Activated naive CD4-positive, alpha-beta T cell treated with anti-CD3 and anti-CD28 coated beads for 36 hours (primary cell): ENCODE results near the gene RAB21. TPM values are rescaled to one million over a fixed set of nuclear protein-coding genes. Genes with fewer than 3 reads are reported as not detected.

Source experiments
- CTCF ChIA-PET: fragments of 350-600 bp; sonication (Branson Sonifier 250); formaldehyde crosslinking; loops from one replicate; lab custom pipeline; 2021; ENCODE audit warnings: antibody characterized with exemption; lab: Charles Lee
- DNase-seq: peaks from one replicate; pipeline ENCODE4 v3.0.0-alpha.2; 2020
- H3K27ac Mint-ChIP-seq: one replicate; pipeline ENCODE4 v1.8.0; 2021; ENCODE audit warnings: mild to moderate bottlenecking, mixed read lengths
- H3K27me3 Mint-ChIP-seq: one replicate; pipeline ENCODE4 v1.8.0; 2021; ENCODE audit warnings: low read depth, mixed read lengths
- H3K36me3 Mint-ChIP-seq: one replicate; pipeline ENCODE4 v1.8.0; 2021; ENCODE audit warnings: low read depth, mixed read lengths
- H3K4me1 Mint-ChIP-seq: one replicate; pipeline ENCODE4 v1.8.0; 2021; ENCODE audit warnings: low read depth, mixed read lengths
- H3K4me3 Mint-ChIP-seq: one replicate; pipeline ENCODE4 v1.8.0; 2021; ENCODE audit warnings: mild to moderate bottlenecking, moderate library complexity, mixed read lengths
- H3K9me3 Mint-ChIP-seq: one replicate; pipeline ENCODE4 v1.8.0; 2021; ENCODE audit warnings: mixed read lengths
- intact Hi-C: fragments of 100-400 bp; cut with micrococcal nuclease; formaldehyde crosslinking; loops from one replicate; pipeline ENCODE4 v1.15.1; 2023
- total RNA-seq, 2 experiments: library from RNA; stranded (reverse); gene quantifications; one replicate each; pipeline ENCODE4 v1.2.3, GENCODE V29; 2021

Gene RAB21
- total RNA-seq, 2 experiments from 2014 or later = 76.3 to 80.3 TPM

- no peak overlapping the region for H3K4me3 Mint-ChIP-seq
- no peaks in the 10 kb centered on the region for H3K9me3 Mint-ChIP-seq
- DNase-seq = no peak
- H3K36me3 Mint-ChIP-seq = no peaks in the 10 kb centered on the region
- intact Hi-C loops = no loop called here
- H3K27ac Mint-ChIP-seq = no peak overlapping the region
- CTCF ChIA-PET = interaction anchor here (0.6 to 1.2 kb wide), 2 partner anchors 15 to 136 kb away, joined by 3 read pairs; no protein-coding TSS in a partner anchor
- H3K27me3 Mint-ChIP-seq = no peaks in the 10 kb centered on the region
- H3K4me1 Mint-ChIP-seq = no peaks in the 10 kb centered on the region
Observed at GRCh38 chr12:71731439-71732356, 23.0 kb upstream of the RAB21 start.

- Mint-ChIP-seq H3K27ac (no peak overlapping the region), H3K4me3 (no peak overlapping the region), H3K4me1 (no peaks in the 10 kb centered on the region), H3K27me3 (no peaks in the 10 kb centered on the region), H3K36me3 (no peaks in the 10 kb centered on the region), H3K9me3 (no peaks in the 10 kb centered on the region)
- DNase-seq = no peak
- intact Hi-C loops = no loop called here
- CTCF ChIA-PET = no interaction called here
Observed at GRCh38 chr12:71732357-71732712, 22.3 kb upstream of the RAB21 start.

GRCh38 chr12:71737197-71737596 is 17.5 kb upstream of the RAB21 start:
- H3K9me3 Mint-ChIP-seq = no peaks in the 10 kb centered on the region
- H3K27ac Mint-ChIP-seq = no peak overlapping the region
- no peaks in the 10 kb centered on the region for H3K27me3 Mint-ChIP-seq
- intact Hi-C loops = no loop called here
- no peaks in the 10 kb centered on the region for H3K4me1 Mint-ChIP-seq
- H3K4me3 Mint-ChIP-seq = no peak overlapping the region
- no peak for DNase-seq
- CTCF ChIA-PET = interaction anchor here (1.4 kb wide), 1 partner anchor 318 kb away, joined by 3 read pairs; no protein-coding TSS in a partner anchor
- H3K36me3 Mint-ChIP-seq = no peaks in the 10 kb centered on the region

- Mint-ChIP-seq H3K27me3 (no peaks in the 10 kb centered on the region), H3K36me3 (no peaks in the 10 kb centered on the region), H3K4me3 (no peak overlapping the region), H3K9me3 (no peaks in the 10 kb centered on the region), H3K27ac (no peak overlapping the region), H3K4me1 (no peaks in the 10 kb centered on the region)
- CTCF ChIA-PET = no interaction called here
- no peak for DNase-seq
- intact Hi-C loops = no loop called here
Observed at GRCh38 chr12:71742998-71743397, 11.7 kb upstream of the RAB21 start.

GRCh38 chr12:71744522-71745300 is 10.0 kb upstream of the RAB21 start:
- Mint-ChIP-seq H3K27ac (no peak overlapping the region), H3K9me3 (no peaks in the 10 kb centered on the region), H3K4me1 (no peaks in the 10 kb centered on the region), H3K36me3 (no peaks in the 10 kb centered on the region), H3K4me3 (no peak overlapping the region), H3K27me3 (peaks cover 6% of the 10 kb centered on the region)
- intact Hi-C loops = no loop called here
- CTCF ChIA-PET = interaction anchor here (0.7 to 3.5 kb wide), 5 partner anchors 11 to 329 kb away, joined by 3 to 17 read pairs (median 6); partner anchors contain the start of genes RAB21 and TMEM19
- DNase-seq = no peak

GRCh38 chr12:71746974-71747611 is 7.6 kb upstream of the RAB21 start:
- DNase-seq = peak; percentile 65
- intact Hi-C loops = loop anchor here (1.0 to 2.0 kb wide), 7 partner anchors 61 to 1014 kb away; partner anchors contain the start of genes TMEM19 and ZFC3H1
- CTCF ChIA-PET = interaction anchor here (0.6 to 4.0 kb wide), 40 partner anchors 8 to 1997 kb away, joined by 3 to 59 read pairs (median 4); partner anchors contain the start of genes RAB21, THAP2, TMEM19 and ZFC3H1
- peaks cover 11% of the 10 kb centered on the region for H3K27me3 Mint-ChIP-seq
- H3K4me3 Mint-ChIP-seq = no peak overlapping the region
- no peaks in the 10 kb centered on the region for H3K9me3 Mint-ChIP-seq
- H3K4me1 Mint-ChIP-seq = no peaks in the 10 kb centered on the region
- H3K27ac Mint-ChIP-seq = no peak overlapping the region
- H3K36me3 Mint-ChIP-seq = no peaks in the 10 kb centered on the region

GRCh38 chr12:71748081-71748850 is 6.4 kb upstream of the RAB21 start:
- H3K36me3 Mint-ChIP-seq = no peaks in the 10 kb centered on the region
- H3K9me3 Mint-ChIP-seq = no peaks in the 10 kb centered on the region
- no peaks in the 10 kb centered on the region for H3K4me1 Mint-ChIP-seq
- H3K27ac Mint-ChIP-seq = no peak overlapping the region
- no peak for DNase-seq
- peaks cover 11% of the 10 kb centered on the region for H3K27me3 Mint-ChIP-seq
- intact Hi-C loops = no loop called here
- CTCF ChIA-PET = interaction anchor here (1.0 to 4.0 kb wide), 13 partner anchors 7 to 356 kb away, joined by 3 to 59 read pairs (median 7); partner anchors contain the start of genes RAB21, THAP2, TMEM19 and ZFC3H1
- no peak overlapping the region for H3K4me3 Mint-ChIP-seq

- Mint-ChIP-seq H3K4me1 (peaks cover 8% of the 10 kb centered on the region), H3K36me3 (no peaks in the 10 kb centered on the region), H3K27me3 (peaks cover 11% of the 10 kb centered on the region), H3K9me3 (no peaks in the 10 kb centered on the region), H3K4me3 (no peak overlapping the region), H3K27ac (no peak overlapping the region)
- no peak for DNase-seq
- CTCF ChIA-PET = interaction anchor here (0.9 to 4.0 kb wide), 3 partner anchors 12 to 334 kb away, joined by 3 to 59 read pairs (median 4); no protein-coding TSS in a partner anchor
- intact Hi-C loops = loop anchor here (5.0 kb wide), 1 partner anchor 312 kb away; the partner anchor contains the start of gene LGR5
Observed at GRCh38 chr12:71749666-71750065, 5.0 kb upstream of the RAB21 start.

GRCh38 chr12:71752891-71753290 is 1.8 kb upstream of the RAB21 start:
- Mint-ChIP-seq H3K27me3 (peaks cover 11% of the 10 kb centered on the region), H3K4me1 (peaks cover 20% of the 10 kb centered on the region), H3K9me3 (no peaks in the 10 kb centered on the region), H3K27ac (no peak overlapping the region), H3K36me3 (peaks cover 18% of the 10 kb centered on the region), H3K4me3 (no peak overlapping the region)
- no peak for DNase-seq
- intact Hi-C loops = loop anchor here (5.0 kb wide), 1 partner anchor 316 kb away; the partner anchor contains the start of gene LGR5
- CTCF ChIA-PET = interaction anchor here (2.3 kb wide), 1 partner anchor 337 kb away, joined by 9 read pairs; no protein-coding TSS in a partner anchor

- intact Hi-C loops = loop anchor here (1.0 to 5.0 kb wide), 6 partner anchors 8 to 1512 kb away; partner anchors contain the start of genes CNOT2, TBC1D15, TPH2 and ZFC3H1
- CTCF ChIA-PET = interaction anchor here (2.3 to 3.5 kb wide), 2 partner anchors 9 to 339 kb away, joined by 9 to 17 read pairs; no protein-coding TSS in a partner anchor
- peak overlapping the region; percentile 89 for H3K4me3 Mint-ChIP-seq
- H3K4me1 Mint-ChIP-seq = peaks cover 41% of the 10 kb centered on the region
- peaks cover 42% of the 10 kb centered on the region for H3K36me3 Mint-ChIP-seq
- H3K27ac Mint-ChIP-seq = peak overlapping the region; percentile 96
- DNase-seq = peak; percentile 86
- H3K9me3 Mint-ChIP-seq = peaks cover 14% of the 10 kb centered on the region
- H3K27me3 Mint-ChIP-seq = peaks cover 3% of the 10 kb centered on the region
Observed at GRCh38 chr12:71755146-71755892, 656 bp downstream of the RAB21 start.
